ENCODE data around the gene FIG4. TPM values are rescaled to one million over a fixed set of nuclear protein-coding genes. Genes with fewer than 3 reads are reported as not detected.

Gene FIG4
- polyA plus RNA-seq, 1 of the 3 experiments (the other 2 are of a cell fraction), result 6.8 TPM

GRCh38 chr6:109722011-109722410 is 30.9 kb downstream of the FIG4 start:
- Histone ChIP-seq H3K4me2 (no peak overlapping the region), H3K4me1 (ENCODE audit: control insufficient read depth in 1 of 2, insufficient read depth in 2 of 2, low read depth in 1 of 2, low read length in 1 of 2) (no peaks in the 10 kb centered on the region; a peak in 1 of 4 replicates), H3K27me3 (ENCODE audit: insufficient read depth) (no peaks in the 10 kb centered on the region), H2AFZ (ENCODE audit: low read depth) (no peak overlapping the region), H3K79me2 (ENCODE audit: insufficient read depth) (no peaks in the 10 kb centered on the region), H3K9ac (no peak overlapping the region), H3K4me3 (ENCODE audit: low read depth in 2 of 2, low read length in 1 of 2) (no peak overlapping the region), H3K9me3 (no peaks in the 10 kb centered on the region), H4K20me1 (ENCODE audit: insufficient read depth) (no peaks in the 10 kb centered on the region), H3K9me2 (no peaks in the 10 kb centered on the region), H3K36me3 (replicated peaks in 1 of 2; ENCODE audit: control insufficient read depth in 1 of 2, insufficient read depth in 2 of 2, low read length in 1 of 2) (peaks cover 0 to 3% of the 10 kb centered on the region in 2 experiments), H3F3A (replicated peaks; ENCODE audit: insufficient read depth) (no peaks in the 10 kb centered on the region), H3K27ac (ENCODE audit: low read depth in 2 of 2, low read length in 1 of 2) (no peak overlapping the region)
- no peak for DNase-seq
- 87% methylated on average over 3 of the region's 3 CpGs for WGBS (ENCODE audit: low lambda C conversion rate)
- ChIA-PET CTCF (interaction anchor here (0.7 to 5.5 kb wide), 4 partner anchors 15 to 668 kb away, joined by 4 to 29 read pairs (median 4); no protein-coding TSS in a partner anchor), POLR2A (no interaction called here)
- TF ChIP-seq, protein P1, sequence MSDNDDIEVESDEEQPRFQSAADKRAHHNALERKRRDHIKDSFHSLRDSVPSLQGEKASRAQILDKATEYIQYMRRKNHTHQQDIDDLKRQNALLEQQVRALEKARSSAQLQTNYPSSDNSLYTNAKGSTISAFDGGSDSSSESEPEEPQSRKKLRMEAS (IDR thresholded peaks at IDR 0.05; ENCODE audit: low read depth), result no peak
- TF ChIP-seq RXRA (IDR thresholded peaks at IDR 0.05; ENCODE audit: borderline replicate concordance, low read depth) (no peak), GABPA (IDR thresholded peaks at IDR 0.05; ENCODE audit: low read depth) (no peak), RCOR1 (IDR thresholded peaks at IDR 0.05; ENCODE audit: low read length) (no peak), MEF2A (IDR thresholded peaks at IDR 0.05; ENCODE audit: borderline replicate concordance, low read depth) (no peak), SMC3 (IDR thresholded peaks at IDR 0.05; ENCODE audit: low read depth, low read length) (no peak), TEAD4 (IDR thresholded peaks at IDR 0.05; ENCODE audit: borderline replicate concordance, insufficient read depth) (no peak), TAF1 (IDR thresholded peaks at IDR 0.05; ENCODE audit: borderline replicate concordance, low read depth, low read length) (no peak)

- Histone ChIP-seq H4K20me1 (ENCODE audit: insufficient read depth) (no peaks in the 10 kb centered on the region), H3K9ac (no peak overlapping the region), H3K4me3 (ENCODE audit: low read depth in 2 of 2, low read length in 1 of 2) (no peak overlapping the region), H3K9me2 (no peaks in the 10 kb centered on the region), H2AFZ (ENCODE audit: low read depth) (no peak overlapping the region), H3K9me3 (no peaks in the 10 kb centered on the region), H3K79me2 (ENCODE audit: insufficient read depth) (no peaks in the 10 kb centered on the region), H3K27me3 (ENCODE audit: insufficient read depth) (no peaks in the 10 kb centered on the region), H3K4me2 (no peak overlapping the region), H3K27ac (ENCODE audit: low read depth in 2 of 2, low read length in 1 of 2) (no peak overlapping the region), H3K36me3 (replicated peaks in 1 of 2; ENCODE audit: control insufficient read depth in 1 of 2, insufficient read depth in 2 of 2, low read length in 1 of 2) (peaks cover 0 to 3% of the 10 kb centered on the region in 2 experiments), H3K4me1 (ENCODE audit: control insufficient read depth in 1 of 2, insufficient read depth in 2 of 2, low read depth in 1 of 2, low read length in 1 of 2) (no peaks in the 10 kb centered on the region; a peak in 1 of 4 replicates), H3F3A (replicated peaks; ENCODE audit: insufficient read depth) (no peaks in the 10 kb centered on the region)
- ChIA-PET CTCF (interaction anchor here (0.7 to 5.5 kb wide), 5 partner anchors 15 to 668 kb away, joined by 3 to 29 read pairs (median 4); no protein-coding TSS in a partner anchor), POLR2A (no interaction called here)
- no peak for DNase-seq
- 100% methylated on average over 1 of the region's 3 CpGs for WGBS (ENCODE audit: low lambda C conversion rate)
- TF ChIP-seq YY1 (IDR thresholded peaks at IDR 0.05; ENCODE audit: low read depth), result no peak
- TF ChIP-seq RAD21 (IDR thresholded peaks at IDR 0.05; ENCODE audit: low read length), result no peak
- TF ChIP-seq NRF1 (IDR thresholded peaks at IDR 0.05; ENCODE audit: low read depth, low read length), result no peak
- TF ChIP-seq, protein P2, sequence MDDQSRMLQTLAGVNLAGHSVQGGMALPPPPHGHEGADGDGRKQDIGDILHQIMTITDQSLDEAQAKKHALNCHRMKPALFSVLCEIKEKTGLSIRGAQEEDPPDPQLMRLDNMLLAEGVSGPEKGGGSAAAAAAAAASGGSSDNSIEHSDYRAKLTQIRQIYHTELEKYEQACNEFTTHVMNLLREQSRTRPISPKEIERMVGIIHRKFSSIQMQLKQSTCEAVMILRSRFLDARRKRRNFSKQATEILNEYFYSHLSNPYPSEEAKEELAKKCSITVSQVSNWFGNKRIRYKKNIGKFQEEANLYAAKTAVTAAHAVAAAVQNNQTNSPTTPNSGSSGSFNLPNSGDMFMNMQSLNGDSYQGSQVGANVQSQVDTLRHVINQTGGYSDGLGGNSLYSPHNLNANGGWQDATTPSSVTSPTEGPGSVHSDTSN (IDR thresholded peaks at IDR 0.05), result no peak
- TF ChIP-seq, protein P3, sequence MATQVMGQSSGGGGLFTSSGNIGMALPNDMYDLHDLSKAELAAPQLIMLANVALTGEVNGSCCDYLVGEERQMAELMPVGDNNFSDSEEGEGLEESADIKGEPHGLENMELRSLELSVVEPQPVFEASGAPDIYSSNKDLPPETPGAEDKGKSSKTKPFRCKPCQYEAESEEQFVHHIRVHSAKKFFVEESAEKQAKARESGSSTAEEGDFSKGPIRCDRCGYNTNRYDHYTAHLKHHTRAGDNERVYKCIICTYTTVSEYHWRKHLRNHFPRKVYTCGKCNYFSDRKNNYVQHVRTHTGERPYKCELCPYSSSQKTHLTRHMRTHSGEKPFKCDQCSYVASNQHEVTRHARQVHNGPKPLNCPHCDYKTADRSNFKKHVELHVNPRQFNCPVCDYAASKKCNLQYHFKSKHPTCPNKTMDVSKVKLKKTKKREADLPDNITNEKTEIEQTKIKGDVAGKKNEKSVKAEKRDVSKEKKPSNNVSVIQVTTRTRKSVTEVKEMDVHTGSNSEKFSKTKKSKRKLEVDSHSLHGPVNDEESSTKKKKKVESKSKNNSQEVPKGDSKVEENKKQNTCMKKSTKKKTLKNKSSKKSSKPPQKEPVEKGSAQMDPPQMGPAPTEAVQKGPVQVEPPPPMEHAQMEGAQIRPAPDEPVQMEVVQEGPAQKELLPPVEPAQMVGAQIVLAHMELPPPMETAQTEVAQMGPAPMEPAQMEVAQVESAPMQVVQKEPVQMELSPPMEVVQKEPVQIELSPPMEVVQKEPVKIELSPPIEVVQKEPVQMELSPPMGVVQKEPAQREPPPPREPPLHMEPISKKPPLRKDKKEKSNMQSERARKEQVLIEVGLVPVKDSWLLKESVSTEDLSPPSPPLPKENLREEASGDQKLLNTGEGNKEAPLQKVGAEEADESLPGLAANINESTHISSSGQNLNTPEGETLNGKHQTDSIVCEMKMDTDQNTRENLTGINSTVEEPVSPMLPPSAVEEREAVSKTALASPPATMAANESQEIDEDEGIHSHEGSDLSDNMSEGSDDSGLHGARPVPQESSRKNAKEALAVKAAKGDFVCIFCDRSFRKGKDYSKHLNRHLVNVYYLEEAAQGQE (IDR thresholded peaks at IDR 0.05; ENCODE audit: low read depth, low read length), result no peak
- TF ChIP-seq IRF3 (IDR thresholded peaks at IDR 0.05; ENCODE audit: low read depth, low read length), result no peak
- TF ChIP-seq NFIC (IDR thresholded peaks at IDR 0.05; ENCODE audit: borderline replicate concordance), result no peak
- no peak for TF ChIP-seq TCF12 (IDR thresholded peaks at IDR 0.05)
- no peak for TF ChIP-seq RFX5 (IDR thresholded peaks at IDR 0.05; ENCODE audit: low read length)
- no peak for TF ChIP-seq JUND (IDR thresholded peaks at IDR 0.05)
- TF ChIP-seq, protein P1 (IDR thresholded peaks at IDR 0.05; ENCODE audit: low read depth), result no peak
- no peak for TF ChIP-seq RCOR1 (IDR thresholded peaks at IDR 0.05; ENCODE audit: low read length)
- no peak for TF ChIP-seq CTCF (IDR thresholded peaks at IDR 0.05)
- no peak for TF ChIP-seq GABPA (IDR thresholded peaks at IDR 0.05; ENCODE audit: low read depth)
Measured at GRCh38 chr6:109722564-109723254, 31.6 kb downstream of the FIG4 start.
